Stimulated activated CD8-positive, alpha-beta memory T cell treated with anti-CD3 and anti-CD28 coated beads, Interleukin-15, amount 100 ng/mL, for 24 hours (primary cell): ENCODE results near the gene MTPN.

Experiments used
- DNase-seq: peaks from one replicate; pipeline ENCODE4 v3.0.0-alpha.2; 2020; ENCODE audit warnings: low read depth

Gene MTPN

DNA sequence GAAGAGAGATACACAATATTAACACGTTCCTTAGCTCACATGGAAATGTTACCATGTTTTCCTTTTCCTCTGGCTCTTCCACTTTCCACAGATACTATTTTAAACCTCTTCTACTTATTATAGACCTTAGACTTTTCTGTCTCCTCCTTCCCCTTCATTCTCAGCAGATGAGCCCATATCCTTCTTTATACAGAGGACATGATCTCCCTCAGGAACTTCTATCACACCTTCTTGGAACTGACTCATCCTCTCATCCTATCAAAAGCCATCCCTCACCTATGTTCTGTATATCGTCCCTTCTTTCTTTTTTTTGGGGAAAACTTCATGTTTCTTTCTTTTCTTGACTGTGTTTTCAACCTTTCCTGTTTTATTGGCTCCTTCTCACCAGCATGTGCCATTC lies 20.8 kb downstream of the MTPN start:
- DNase-seq: no peak

DNA sequence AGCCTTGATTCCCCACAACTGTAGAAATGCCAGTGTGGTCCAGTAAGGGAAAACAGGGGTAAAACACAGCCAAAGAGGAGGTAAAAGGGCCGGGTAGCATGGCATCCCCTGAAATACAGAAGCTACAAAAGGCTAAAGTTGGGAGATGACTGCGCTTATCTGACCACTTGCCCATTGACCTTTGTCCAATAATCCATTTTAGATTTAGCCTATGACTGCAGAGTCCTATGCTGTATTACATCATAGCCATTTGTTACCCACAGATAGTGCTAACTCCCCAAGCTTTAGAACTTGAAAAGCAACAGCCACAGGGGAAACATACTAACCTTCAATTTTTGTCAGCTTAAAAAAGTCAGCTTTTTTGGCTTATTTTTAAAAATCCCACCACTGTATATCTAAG lies 26.2 kb downstream of the MTPN start:
- no peak for DNase-seq

DNA sequence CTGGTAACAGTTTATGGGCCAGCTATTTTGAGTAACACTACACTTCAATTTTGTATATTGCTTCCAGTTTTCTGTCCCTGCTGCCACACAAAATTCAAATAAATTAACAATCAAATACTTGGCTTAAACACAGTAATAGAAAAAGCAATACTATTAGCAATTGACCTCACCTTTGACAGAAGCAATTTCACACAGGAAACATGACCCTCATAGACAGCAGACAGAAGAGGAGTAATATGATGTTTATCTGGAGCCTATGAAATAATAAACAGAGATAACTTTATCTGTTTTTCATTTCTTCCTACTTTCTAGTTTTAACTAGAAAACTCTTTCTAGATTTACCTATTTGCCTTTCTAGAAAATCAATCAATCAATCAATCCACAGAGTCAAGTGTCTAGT lies 26.7 kb downstream of the MTPN start:
- DNase-seq: no peak

DNA sequence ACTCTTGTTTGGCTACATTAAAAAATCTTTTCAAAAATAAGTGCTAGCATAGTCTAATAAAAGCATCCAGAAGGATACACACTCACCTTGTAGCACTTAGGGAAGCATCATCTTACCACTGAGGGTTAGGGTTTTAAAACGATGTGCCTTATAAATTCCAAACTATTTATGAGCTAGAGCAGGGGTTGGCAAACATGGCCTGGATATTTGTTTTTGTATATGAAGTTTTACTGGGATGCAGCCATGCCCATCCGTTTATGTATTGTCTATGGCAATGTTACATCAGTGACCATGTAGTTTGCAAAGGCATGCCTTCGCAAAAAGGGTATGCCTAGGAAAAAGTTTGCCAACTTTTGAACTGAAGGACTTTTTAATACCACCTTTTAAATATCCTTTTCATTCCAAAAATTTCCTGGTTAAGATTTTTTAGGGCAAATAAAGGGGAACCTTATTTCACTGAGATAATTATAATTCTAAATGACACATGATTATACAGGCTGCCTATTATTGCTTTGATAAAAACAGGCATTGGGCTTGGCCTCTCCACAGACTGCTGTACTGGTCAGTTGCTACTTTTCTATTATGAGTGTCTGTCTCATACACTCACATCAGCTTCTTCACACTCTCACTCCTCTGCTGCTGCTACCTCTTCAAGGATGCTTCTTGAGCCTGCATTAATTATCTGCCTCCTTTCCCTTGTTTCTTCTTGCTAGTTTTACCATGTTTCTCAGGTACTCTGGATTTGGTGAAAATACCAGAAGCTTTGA lies 30.7 kb downstream of the MTPN start:
- no peak for DNase-seq

DNA sequence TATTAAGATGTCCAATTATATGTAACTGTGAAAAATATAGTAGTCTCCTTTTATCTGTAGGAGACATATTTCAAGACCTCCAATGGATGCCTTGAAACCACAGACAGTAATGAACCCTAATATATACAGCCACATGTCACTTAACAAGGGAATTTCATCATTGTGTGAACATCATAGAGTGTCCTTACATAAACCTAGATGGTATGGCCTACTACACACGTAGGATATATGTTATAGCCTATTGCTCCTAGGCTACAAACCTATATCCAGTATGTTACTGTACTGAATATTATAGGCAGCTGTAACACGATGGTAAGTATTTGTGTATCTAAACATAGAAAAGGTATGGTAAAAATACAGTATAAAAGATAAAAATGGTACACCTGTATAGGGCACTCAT lies 32.4 kb downstream of the MTPN start:
- no peak for DNase-seq

DNA sequence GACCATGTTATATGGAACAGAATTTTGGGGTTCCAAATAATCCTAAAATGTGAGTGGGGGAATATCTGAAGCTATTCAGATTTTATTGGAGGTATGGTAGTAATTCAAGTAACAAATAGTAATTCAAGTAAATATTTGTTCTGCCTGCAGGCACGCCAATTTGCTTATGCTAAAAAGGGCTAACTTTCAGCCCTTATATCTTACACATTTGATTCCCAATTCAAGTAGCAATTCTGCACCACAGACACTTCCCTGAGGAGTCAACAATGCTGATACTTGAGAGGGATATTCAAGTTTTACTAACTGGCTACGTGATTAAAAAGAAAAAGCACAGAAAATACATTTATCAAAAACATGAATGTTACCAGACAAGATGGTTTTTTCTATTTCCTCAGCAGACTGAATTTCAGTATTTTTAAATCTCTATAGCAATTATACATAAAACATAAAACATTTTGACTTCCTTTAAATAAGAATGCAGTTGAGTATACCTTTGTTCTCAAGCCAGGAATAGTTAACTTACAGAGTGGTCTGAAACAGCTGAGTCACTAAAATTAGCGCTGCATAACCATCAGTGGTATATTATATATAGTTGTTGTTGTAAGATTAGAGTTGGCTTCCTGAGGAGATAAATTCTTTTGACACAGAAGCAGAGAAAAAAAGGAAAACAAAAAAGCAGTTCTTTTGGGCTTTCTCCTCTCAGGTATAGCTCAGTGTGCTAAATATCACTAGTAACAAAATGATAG lies 33.9 kb downstream of the MTPN start:
- no peak for DNase-seq

DNA sequence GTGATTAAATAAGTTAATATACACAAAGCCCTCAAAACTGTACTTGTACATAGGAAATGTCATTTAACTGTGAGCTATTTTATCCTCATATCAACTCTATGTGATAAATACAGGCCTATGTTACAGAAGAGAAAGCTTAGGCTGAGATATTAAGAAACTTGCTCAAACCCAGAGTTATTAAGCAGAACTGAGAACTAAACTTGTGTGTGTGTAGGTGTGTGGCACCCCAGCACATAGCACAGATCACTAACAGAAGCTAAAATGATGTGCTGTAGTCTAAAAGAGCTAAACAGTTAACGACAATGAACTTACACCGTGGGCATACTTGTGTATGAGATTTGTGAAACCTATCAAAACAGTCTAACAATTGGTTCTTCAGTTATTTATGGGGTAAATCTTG lies 34.5 kb downstream of the MTPN start:
- no peak for DNase-seq

DNA sequence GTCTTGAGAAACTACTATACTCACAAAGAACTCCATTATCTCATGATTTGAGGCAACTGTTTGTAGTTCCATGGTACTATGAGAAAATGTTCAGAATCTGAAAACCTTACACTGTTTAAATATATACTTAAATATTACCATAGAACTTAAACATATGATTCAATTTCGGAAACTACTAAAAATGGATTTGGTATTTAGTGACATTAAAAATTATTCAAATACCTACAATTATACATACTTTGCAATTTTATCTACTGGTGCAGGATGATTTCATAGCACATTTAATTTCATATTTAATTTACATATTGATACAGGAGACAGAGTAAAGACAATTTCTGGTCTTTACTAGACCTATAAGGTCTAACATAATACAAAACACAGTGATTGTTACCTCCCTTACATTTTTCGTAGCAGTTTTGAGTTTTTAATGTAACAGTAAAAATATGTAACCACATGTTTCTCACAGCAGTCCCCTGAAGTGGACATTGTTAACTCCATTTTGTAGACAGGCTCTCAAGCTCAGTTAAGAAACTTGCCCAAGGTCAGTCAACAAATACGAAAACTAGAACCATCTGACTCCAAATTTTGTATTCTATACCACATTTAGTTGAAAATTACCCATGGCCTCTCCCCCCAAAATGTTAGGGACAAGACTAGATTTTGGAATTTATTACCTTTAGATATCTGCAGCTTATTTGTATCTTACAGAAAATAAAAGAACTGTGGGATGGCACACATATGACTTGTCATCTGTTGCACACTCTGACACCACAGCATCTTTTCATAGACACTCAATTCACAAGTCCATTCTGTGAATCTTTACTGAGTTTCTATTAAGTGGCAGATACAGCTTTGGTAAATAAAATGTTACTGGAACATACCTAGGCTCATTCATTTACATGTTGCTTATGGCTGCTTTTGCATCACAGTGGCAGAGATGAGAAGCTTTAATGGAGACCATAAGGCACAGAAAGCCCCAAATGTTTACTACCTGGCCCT lies 36.8 kb downstream of the MTPN start:
- DNase-seq: no peak

DNA sequence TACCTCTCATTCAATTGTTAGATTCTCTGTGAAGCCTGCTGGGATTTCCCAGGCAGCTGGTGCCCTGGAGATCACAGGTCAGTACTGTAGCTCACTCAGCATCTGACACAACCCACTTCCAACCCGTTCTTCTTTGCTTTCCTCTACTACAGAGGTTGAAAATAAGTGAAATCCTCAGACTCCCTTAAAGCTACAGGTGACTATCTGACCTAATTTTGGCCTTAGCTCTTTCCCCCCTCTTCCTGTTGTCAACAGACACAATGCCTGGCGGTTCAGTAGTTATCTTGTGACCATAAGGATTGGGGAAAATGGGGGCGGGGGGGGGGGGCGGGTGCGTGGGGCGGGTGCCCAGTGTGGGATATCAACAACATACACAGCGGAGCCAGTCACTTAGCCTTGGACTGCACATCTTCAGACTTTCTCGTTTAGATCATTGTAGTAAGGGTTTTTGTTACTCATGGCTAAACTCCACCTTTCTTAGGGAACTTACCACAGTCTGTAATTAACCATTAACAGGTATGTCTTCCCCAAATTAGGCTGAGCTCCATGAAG lies 37.8 kb downstream of the MTPN start:
- DNase-seq: no peak

DNA sequence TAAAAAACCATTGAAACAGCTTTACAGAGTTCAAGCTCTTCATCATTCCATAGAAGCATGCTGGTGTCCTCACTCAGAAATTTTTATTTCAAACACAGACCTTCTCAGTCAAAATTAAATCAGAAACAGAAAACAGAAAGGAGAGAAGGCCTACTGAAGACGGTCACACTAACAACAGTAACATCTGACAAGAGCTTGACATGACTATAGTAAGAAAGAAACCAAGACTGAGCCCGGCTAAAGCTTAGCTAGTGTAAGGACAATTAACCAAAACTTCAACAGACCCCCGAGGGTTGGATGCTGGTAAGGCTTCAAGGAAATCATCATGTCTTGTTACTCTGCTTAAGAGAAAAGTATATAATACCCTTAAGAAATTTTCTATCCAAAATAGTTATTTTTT lies 38.6 kb downstream of the MTPN start:
- no peak for DNase-seq

DNA sequence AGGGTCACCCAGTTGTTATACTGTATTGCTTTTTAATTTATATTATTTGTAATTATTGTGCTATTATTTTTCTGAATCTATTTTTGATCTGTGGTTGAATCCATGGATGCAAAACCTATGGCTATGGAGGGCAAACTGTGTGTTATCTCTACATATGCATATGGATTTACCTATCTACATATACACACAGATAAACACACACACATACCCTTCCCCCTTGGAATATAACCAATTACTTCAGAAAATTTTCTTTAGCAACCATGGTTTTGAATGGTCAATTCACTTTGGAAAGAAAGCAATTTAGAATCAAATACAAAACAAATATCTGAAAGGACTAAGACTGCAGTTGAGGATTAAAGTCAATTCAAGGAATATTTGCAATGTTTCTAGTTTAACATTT lies 39.1 kb downstream of the MTPN start:
- no peak for DNase-seq

DNA sequence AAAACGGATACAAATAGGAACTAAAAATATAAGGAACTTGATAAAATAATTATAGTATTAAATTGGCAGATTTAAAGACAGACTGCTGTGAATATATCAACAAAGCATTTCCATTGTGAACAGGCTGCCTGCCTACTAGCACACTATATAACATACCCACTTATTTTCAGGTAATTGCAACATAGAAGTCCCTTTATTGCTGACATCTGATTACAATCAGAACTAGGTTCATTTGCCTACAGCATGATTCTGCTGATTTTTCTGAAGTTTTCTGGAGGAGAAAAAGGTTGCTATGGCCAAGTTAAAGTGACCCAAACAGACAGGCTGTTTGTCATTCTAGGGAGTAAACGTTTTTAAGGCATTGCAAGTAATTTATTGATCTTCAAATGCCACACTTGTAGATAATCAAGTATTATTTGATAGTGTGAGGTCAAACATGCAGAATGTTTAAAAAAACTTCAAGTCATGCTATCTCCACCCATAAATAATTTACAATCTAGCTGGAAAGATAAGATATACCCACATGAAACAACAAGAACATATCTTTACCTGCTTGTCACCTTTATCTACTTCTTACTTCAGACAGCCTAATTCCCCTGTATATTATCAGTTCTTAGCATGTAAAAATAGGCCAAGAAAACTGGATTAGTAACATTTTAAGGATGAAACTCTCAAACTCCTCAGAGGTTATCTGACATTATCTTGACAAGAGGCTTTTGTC lies 40.5 kb downstream of the MTPN start:
- no peak for DNase-seq

DNA sequence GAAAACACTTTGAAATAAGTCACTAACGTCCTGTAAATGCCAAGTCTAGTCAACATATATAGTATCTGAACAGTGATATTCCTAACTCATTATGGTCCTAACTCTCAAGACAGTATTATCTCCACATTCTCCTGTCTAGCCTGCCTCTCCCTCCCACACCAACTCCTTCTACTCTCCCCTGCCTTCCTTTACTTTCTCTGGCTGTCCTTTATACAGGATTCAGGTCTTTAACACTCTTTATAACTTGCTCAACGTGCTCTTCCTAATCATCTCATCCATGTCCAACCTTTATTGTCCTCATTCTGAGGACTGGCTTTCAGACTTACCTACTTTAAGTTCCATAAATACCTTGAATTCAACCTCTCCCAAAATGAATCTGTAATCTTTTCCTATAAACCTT lies 42.5 kb downstream of the MTPN start:
- no peak for DNase-seq

DNA sequence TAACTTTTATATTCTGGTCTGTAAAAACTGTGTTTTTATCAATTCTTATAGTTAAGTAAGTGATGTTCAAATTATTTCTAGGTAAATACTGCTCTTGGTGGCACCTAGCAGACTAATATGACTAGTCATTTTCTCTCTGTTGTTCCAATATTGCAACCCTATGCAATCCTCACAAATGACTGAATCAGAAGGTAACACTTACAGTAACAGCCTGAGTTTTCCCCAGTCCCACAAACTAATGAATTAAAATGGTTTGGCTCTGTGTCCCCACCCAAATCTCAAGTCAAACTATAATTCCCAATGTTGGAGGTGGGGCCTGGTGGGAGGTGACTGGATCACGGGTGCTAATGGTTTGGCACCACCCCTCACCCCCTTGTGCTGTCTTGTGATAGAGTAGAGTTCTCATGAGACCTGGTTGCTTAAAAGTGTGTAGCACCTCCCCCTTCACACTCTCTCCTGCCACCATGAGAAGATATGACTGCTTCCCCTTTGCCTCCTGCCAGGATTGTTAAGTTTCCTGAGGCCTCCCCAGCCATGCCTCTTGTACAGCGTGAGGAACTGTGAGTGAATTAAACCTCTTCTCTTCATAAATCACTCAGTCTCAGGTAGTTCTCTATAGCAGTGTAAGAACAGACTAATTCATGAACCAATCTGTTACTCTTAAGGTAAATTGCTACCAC lies 43.5 kb downstream of the MTPN start:
- no peak for DNase-seq

DNA sequence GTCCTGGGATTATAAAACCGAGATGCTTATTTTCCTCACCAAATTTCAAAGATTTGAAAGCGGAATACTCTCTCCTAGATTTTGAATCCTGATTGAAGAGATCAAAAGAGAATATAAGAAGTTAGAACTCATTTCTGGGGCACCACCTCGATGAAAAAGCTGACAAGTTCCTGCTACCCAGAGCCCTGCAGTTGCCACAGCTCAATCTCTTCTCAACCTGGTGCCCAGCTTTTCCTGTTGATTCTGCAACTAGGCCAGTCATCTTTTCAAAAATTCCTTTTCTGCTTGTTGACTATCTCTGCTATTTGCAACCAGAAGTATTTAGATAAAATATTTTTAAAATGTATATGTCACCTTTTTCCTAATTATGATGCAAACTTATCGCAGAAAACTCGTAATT lies 45.0 kb downstream of the MTPN start:
- no peak for DNase-seq

DNA sequence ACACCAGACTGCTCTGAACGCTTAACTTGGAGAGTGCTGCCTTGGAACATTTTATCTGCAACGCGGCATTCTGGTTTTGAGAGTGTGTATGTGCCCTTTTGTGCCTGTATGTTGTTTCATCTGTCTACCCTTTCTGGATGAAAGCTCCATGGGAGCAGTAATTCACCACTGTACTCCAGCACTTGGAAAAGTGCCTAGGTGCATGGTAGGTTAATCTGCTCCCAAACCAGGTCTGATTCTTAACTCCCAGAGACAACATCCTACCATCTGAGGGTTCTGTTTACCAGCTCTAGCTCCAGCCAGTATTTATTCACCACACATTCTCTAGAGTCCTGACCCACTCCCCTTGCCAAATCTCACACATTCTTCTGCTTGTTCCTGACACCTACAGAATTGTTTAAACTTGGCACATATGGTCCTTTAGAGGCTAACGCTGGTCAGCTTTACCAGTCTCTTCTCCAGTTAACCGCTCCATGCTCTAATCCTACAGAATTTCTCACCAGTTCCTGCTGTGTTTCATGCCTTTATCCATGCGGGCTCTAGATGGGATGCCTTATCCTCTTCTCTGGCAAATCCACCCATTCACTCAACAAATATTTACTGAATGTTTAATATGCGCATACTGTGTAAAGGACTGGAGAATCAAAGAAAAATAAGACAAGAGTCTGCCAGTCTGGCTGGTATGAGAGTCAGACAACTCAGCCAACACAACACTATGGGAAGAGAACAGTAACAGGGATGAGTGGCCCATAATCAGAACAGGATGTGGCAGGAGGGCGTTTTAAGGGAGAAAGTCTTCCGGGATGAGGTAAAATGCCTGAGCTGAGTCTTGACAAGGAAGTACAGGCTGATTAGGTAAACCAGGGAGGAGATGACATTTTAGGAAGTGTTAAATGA lies 46.3 kb downstream of the MTPN start:
- no peak for DNase-seq

DNA sequence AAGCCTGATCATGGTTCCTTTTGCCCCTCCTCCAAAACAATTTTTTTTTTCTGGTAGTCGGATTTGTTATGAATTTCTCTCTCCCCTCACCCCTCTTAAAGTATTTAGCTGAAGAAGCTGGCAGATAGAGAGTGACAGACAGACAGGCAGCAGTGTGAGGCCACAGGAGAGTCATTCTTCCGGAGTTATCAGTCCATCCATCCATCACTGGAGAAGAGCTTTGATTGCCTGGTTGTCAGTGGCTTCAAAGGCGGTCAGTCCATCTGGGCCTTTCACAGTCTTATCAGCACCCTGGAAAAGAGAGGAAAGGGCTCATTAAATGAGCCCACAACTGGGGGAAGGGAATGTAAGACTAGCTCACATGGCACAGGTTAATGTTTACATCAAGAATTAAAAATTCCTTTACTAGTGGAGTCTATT lies 47.4 kb downstream of the MTPN start:
- no peak for DNase-seq

DNA sequence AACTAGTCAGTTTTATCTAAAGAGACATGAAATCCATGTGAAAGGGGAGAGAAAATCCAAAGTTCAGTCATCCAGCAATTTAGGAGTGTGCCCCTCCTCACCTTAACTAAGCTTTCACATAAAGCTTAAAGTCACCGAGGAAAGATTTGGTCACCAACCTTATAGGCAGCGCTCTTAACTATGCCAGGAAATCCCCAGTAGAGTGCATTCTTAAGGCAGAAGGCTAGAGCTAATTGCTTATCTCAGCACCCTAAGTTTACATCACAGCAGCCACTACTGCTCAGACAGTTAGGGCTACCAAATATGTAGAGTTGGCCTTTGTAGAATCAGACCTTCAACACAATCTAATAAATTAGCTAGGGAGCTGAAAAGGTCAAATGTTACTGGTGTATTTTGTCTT lies 47.9 kb downstream of the MTPN start:
- DNase-seq: no peak

DNA sequence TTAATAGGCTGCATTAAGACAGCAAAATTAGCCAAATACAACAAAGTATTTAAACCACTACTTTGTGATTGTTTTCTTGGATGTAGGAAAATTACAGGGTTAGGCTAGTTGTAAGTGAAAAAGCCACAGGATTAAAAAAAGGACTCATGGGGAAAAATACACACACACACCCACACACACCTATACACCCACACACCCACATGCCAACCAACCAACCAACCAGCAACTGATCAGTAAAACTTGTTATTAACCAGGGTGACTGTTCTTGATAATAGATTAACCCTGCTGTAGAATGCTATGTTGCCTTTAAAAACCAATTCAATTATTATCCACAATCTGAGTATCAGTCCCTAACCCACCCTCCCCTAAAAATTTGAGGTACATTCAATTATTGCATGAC lies 49.0 kb downstream of the MTPN start:
- no peak for DNase-seq

DNA sequence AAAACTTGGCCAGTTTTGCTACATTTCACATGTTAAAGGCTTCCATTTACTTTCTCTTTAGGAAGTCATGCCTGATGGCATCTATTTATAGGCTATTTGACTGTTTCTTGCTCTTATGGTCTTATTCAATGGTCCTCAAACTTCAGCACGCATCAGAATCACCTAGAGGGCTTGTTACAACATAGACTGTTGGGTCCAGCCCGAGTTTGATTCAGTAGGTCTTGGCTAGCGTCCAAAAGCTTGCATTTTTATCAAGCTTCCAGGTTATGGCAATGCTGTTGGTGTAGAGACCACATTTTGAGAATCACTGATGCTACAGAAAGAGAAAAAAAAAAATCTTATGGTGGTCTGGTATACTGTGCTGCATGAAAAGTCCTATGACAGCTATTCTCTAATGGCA lies 51.9 kb downstream of the MTPN start:
- no peak for DNase-seq
